HEK293 (cell line): ENCODE data around the gene GLCE.

ENCODE experiments used
- CTCF ChIA-PET: fragments of 350-600 bp; formaldehyde crosslinking; extraction: SDS; loops from one replicate; lab custom pipeline; 2021; ENCODE audit warnings: antibody characterized with exemption; lab: Yijun Ruan, JAX
- POLR2A ChIA-PET: fragments of 300-600 bp; formaldehyde crosslinking; extraction: SDS; loops from one replicate; lab custom pipeline; 2020; ENCODE audit warnings: antibody characterized with exemption, inconsistent platforms; lab: Yijun Ruan, JAX
- H3K27ac ChIP-seq: fragments of 200-500 bp; sonication (Bioruptor generic); 2 replicates; pipeline ENCODE4 v1.5.1; 2014; ENCODE audit warnings: low read depth, low read length, control low read depth, inconsistent platforms; ENCODE audit errors: extremely low read depth
- H3K36me3 ChIP-seq, 2 experiments: fragments of 200-500 bp in 1 of 2; sonication (Bioruptor generic) in 1 of 2; 1 replicate in 1 of 2; 2 replicates in 1 of 2; pipeline ENCODE4 v1.5.1; 2014 to 2017; ENCODE audit warnings: inconsistent platforms in 2 of 2, low read length in 2 of 2; ENCODE audit not compliant: control insufficient read depth in 2 of 2, insufficient read depth in 1 of 2
- H3K4me1 ChIP-seq: fragments of 200-500 bp; sonication (Bioruptor generic); 2 replicates; pipeline ENCODE4 v1.5.1; 2014; ENCODE audit warnings: mild to moderate bottlenecking, low read length, inconsistent platforms; ENCODE audit not compliant: control insufficient read depth, insufficient read depth
- H3K4me3 ChIP-seq: 2 replicates; pipeline ENCODE4 v1.5.1; 2011; ENCODE audit warnings: low read depth, mild to moderate bottlenecking, control low read depth, low read length, moderate library complexity
- H3K9me3 ChIP-seq: fragments of 200-500 bp; sonication (Bioruptor generic); 2 replicates; pipeline ENCODE4 v1.5.1; 2014; ENCODE audit warnings: low read depth, low read length, inconsistent platforms; ENCODE audit not compliant: control insufficient read depth, insufficient read depth
- KLF8 ChIP-seq: fragments of 450-650 bp; formaldehyde crosslinking; IDR thresholded peaks from 2 replicates; pipeline ENCODE4 v1.5.1; 2016; ENCODE audit warnings: missing biosample characterization, missing genetic modification characterization
- SCRT2 ChIP-seq: fragments of 450-650 bp; formaldehyde crosslinking; IDR thresholded peaks from 2 replicates; pipeline ENCODE4 v1.5.1; 2016; ENCODE audit warnings: missing biosample characterization, missing genetic modification characterization
- ZBTB20 ChIP-seq: fragments of 450-650 bp; formaldehyde crosslinking; IDR thresholded peaks from 2 replicates; pipeline ENCODE4 v1.5.1; 2016; ENCODE audit warnings: missing biosample characterization, missing genetic modification characterization
- ZNF112 ChIP-seq: fragments of 450-650 bp; formaldehyde crosslinking; IDR thresholded peaks from 2 replicates; pipeline ENCODE4 v1.5.0; 2017; ENCODE audit warnings: missing biosample characterization, missing genetic modification characterization
- ZNF121 ChIP-seq: fragments of 450-650 bp; formaldehyde crosslinking; IDR thresholded peaks from 2 replicates; pipeline ENCODE4 v1.5.1; 2016; ENCODE audit warnings: missing biosample characterization, missing genetic modification characterization
- ZNF133 ChIP-seq: fragments of 450-650 bp; formaldehyde crosslinking; IDR thresholded peaks from 2 replicates; pipeline ENCODE4 v1.5.1; 2016; ENCODE audit warnings: missing biosample characterization, missing genetic modification characterization
- ZNF157 ChIP-seq: fragments of 450-650 bp; formaldehyde crosslinking; IDR thresholded peaks from 2 replicates; pipeline ENCODE4 v1.5.1; 2016; ENCODE audit warnings: missing biosample characterization, missing genetic modification characterization
- ZNF169 ChIP-seq: fragments of 450-650 bp; formaldehyde crosslinking; IDR thresholded peaks from 2 replicates; pipeline ENCODE4 v1.5.1; 2016; ENCODE audit warnings: missing biosample characterization, missing genetic modification characterization
- ZNF223 ChIP-seq: fragments of 450-650 bp; formaldehyde crosslinking; IDR thresholded peaks from 2 replicates; pipeline ENCODE4 v1.5.1; 2016; ENCODE audit warnings: missing biosample characterization, missing genetic modification characterization
- ZNF24 ChIP-seq: fragments of 450-650 bp; formaldehyde crosslinking; IDR thresholded peaks from 2 replicates; pipeline ENCODE4 v1.5.1; 2016; ENCODE audit warnings: missing biosample characterization, missing genetic modification characterization
- ZNF274 ChIP-seq, 2 experiments: fragments of 200-500 bp in 1 of 2; fragments of 450-650 bp in 1 of 2; sonication (Bioruptor generic) in 1 of 2; formaldehyde crosslinking in 1 of 2; IDR thresholded peaks; 2 replicates each; pipeline versions ENCODE4 v1.5.1 to v1.6.1; 2014 to 2016; ENCODE audit warnings: borderline replicate concordance in 1 of 2, inconsistent platforms in 1 of 2, low read length in 1 of 2, missing biosample characterization in 1 of 2, missing genetic modification characterization in 1 of 2
- ZNF302 ChIP-seq: fragments of 450-650 bp; formaldehyde crosslinking; IDR thresholded peaks from 2 replicates; pipeline ENCODE4 v1.5.1; 2016; ENCODE audit warnings: missing biosample characterization, missing genetic modification characterization, low read depth
- ZNF423 ChIP-seq: fragments of 450-650 bp; formaldehyde crosslinking; IDR thresholded peaks from 2 replicates; pipeline ENCODE4 v1.5.1; 2016; ENCODE audit warnings: missing biosample characterization, missing genetic modification characterization
- ZNF48 ChIP-seq: fragments of 450-650 bp; formaldehyde crosslinking; IDR thresholded peaks from 2 replicates; pipeline ENCODE4 v1.5.1; 2016; ENCODE audit warnings: missing biosample characterization, missing genetic modification characterization
- ZNF560 ChIP-seq: fragments of 450-650 bp; formaldehyde crosslinking; IDR thresholded peaks from 2 replicates; pipeline ENCODE4 v1.5.1; 2017; ENCODE audit warnings: missing biosample characterization, missing genetic modification characterization, borderline replicate concordance
- ZNF571 ChIP-seq: fragments of 450-650 bp; formaldehyde crosslinking; IDR thresholded peaks from 2 replicates; pipeline ENCODE4 v1.5.0; 2017; ENCODE audit warnings: missing biosample characterization, missing genetic modification characterization
- ZNF654 ChIP-seq: fragments of 450-650 bp; formaldehyde crosslinking; IDR thresholded peaks from 2 replicates; pipeline ENCODE4 v1.5.1; 2016; ENCODE audit warnings: low read depth, missing biosample characterization, missing genetic modification characterization
- ZNF664 ChIP-seq: fragments of 450-650 bp; formaldehyde crosslinking; IDR thresholded peaks from 2 replicates; pipeline ENCODE4 v1.5.1; 2016; ENCODE audit warnings: missing biosample characterization, missing genetic modification characterization
- ZNF777 ChIP-seq: fragments of 450-650 bp; formaldehyde crosslinking; IDR thresholded peaks from 2 replicates; pipeline ENCODE4 v1.5.1; 2017; ENCODE audit warnings: missing biosample characterization, missing genetic modification characterization, borderline replicate concordance
- TF ChIP-seq, protein P1 (sequence below): fragments of 450-650 bp; formaldehyde crosslinking; IDR thresholded peaks from 2 replicates; pipeline ENCODE4 v1.5.1; 2016; ENCODE audit warnings: missing biosample characterization, missing genetic modification characterization, borderline replicate concordance
- TF ChIP-seq, protein P2 (sequence below): fragments of 450-650 bp; IDR thresholded peaks from 2 replicates; pipeline ENCODE4 v1.5.1; 2018; ENCODE audit warnings: missing biosample characterization, missing genetic modification characterization
- TF ChIP-seq, protein P3 (sequence below): fragments of 450-650 bp; formaldehyde crosslinking; IDR thresholded peaks from 2 replicates; pipeline ENCODE4 v1.5.1; 2016; ENCODE audit warnings: missing biosample characterization, missing genetic modification characterization
- TF ChIP-seq, protein P4 (sequence below): fragments of 450-650 bp; formaldehyde crosslinking; IDR thresholded peaks from 2 replicates; pipeline ENCODE4 v1.5.1; 2016; ENCODE audit warnings: missing biosample characterization, missing genetic modification characterization, low read depth
- TF ChIP-seq, protein P5 (sequence below): fragments of 450-650 bp; formaldehyde crosslinking; IDR thresholded peaks from 2 replicates; pipeline ENCODE4 v1.5.1; 2017; ENCODE audit warnings: missing biosample characterization, missing genetic modification characterization
- TF ChIP-seq, protein P6 (sequence below): fragments of 450-650 bp; formaldehyde crosslinking; IDR thresholded peaks from 2 replicates; pipeline ENCODE4 v1.5.1; 2016; ENCODE audit warnings: missing biosample characterization, missing genetic modification characterization

Gene GLCE

DNA sequence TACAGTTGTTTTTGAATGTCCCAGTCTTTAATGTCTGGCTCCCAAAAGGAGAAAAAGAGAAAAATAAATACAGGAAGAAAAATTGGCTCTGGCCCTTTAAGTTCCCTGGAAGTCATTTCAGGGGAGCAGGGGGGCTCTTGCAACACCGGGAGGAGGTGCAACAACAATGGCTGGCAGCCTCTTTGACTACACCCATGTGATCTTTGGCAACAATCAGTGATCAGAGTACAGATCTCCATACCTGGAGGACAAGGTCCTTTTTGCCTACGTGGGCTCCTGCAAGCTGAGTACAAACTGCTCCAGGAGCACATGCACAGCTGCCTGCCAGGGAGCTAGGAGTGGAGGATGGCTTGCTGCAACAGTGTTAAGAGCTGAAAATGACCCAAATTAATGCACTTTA lies 63.9 kb downstream of the GLCE start (continued):
- TF ChIP-seq, protein P1, sequence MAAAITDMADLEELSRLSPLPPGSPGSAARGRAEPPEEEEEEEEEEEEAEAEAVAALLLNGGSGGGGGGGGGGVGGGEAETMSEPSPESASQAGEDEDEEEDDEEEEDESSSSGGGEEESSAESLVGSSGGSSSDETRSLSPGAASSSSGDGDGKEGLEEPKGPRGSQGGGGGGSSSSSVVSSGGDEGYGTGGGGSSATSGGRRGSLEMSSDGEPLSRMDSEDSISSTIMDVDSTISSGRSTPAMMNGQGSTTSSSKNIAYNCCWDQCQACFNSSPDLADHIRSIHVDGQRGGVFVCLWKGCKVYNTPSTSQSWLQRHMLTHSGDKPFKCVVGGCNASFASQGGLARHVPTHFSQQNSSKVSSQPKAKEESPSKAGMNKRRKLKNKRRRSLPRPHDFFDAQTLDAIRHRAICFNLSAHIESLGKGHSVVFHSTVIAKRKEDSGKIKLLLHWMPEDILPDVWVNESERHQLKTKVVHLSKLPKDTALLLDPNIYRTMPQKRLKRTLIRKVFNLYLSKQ (tag by site-specific recombination) = no peak
- TF ChIP-seq ZNF169 (tag by site-specific recombination) (no peak), ZNF48 (tag by site-specific recombination) (no peak), ZNF777 (tag by site-specific recombination) (no peak), ZNF24 (tag by site-specific recombination) (no peak), ZNF112 (no peak)

DNA sequence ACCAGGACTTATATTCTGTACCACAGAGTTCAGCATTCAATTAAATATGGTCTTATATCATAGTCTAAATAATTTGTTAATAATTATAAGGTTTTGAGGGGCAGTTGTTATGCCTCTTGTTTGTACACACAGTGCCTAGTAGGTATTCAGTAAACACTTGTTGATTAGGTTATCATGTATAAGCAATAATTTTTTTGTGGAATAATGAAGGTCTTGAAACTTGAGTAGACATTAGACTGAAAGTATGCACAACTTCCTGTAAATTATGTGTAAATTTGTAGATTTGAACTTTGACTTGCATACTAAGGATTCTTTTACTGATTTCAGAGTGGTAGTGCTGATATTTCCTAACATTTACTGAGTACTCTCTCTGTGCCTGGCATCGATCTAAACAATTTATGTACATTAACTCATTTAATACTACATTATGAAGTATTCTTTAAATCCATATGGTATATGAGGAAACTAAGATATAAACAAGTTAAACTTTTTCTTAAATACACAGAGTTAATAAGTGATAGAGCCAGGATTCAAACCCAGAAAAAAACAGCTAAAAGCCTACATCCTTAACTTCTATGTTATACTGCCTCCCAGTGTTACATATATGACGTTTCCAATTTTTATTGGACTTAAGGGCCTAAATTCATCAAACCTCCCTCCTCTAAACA lies 65.1 kb downstream of the GLCE start:
- Histone ChIP-seq H3K4me1 (no peaks in the 10 kb centered on the region), H3K4me3 (no peak overlapping the region), H3K27ac (no peak overlapping the region), H3K9me3 (peaks cover 3% of the 10 kb centered on the region; the same call in 1 of the 2 replicates), H3K36me3 (peaks cover 0 to 4% of the 10 kb centered on the region in 2 experiments; a peak in 1 of 3 replicates)
- POLR2A ChIA-PET = interaction anchor here (1.8 kb wide), 1 partner anchor 65 kb away, joined by 7 read pairs; the partner anchor contains the start of gene GLCE
- CTCF ChIA-PET = interaction anchor here (0.6 to 6.6 kb wide), 10 partner anchors 12 to 300 kb away, joined by 3 to 61 read pairs (median 4); partner anchors contain the start of gene GLCE
- TF ChIP-seq KLF8 (tag by site-specific recombination) (no peak), ZNF169 (tag by site-specific recombination) (no peak), ZNF302 (tag by site-specific recombination) (no peak), ZNF664 (tag by site-specific recombination) (peak; percentile 35; the same call in 1 of the 2 replicates), ZNF157 (tag by site-specific recombination) (peak; percentile 78), ZNF223 (no peak), ZNF133 (no peak), ZNF654 (tag by site-specific recombination) (peak; percentile 36), ZNF274 (IDR thresholded peaks at IDR 0.05; ENCODE audit: low read length) (no peak), ZNF274 (tag by site-specific recombination; IDR thresholded peaks at IDR 0.05; ENCODE audit: borderline replicate concordance) (no peak), ZNF571 (tag by site-specific recombination) (no peak), ZNF560 (tag by site-specific recombination) (no peak), ZBTB20 (tag by site-specific recombination) (no peak), ZNF423 (tag by site-specific recombination) (no peak), SCRT2 (peak; percentile 84), ZNF121 (tag by site-specific recombination) (no peak)
- TF ChIP-seq, protein P2, sequence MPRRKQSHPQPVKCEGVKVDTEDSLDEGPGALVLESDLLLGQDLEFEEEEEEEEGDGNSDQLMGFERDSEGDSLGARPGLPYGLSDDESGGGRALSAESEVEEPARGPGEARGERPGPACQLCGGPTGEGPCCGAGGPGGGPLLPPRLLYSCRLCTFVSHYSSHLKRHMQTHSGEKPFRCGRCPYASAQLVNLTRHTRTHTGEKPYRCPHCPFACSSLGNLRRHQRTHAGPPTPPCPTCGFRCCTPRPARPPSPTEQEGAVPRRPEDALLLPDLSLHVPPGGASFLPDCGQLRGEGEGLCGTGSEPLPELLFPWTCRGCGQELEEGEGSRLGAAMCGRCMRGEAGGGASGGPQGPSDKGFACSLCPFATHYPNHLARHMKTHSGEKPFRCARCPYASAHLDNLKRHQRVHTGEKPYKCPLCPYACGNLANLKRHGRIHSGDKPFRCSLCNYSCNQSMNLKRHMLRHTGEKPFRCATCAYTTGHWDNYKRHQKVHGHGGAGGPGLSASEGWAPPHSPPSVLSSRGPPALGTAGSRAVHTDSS (tag by site-specific recombination) = no peak
- TF ChIP-seq, protein P3, sequence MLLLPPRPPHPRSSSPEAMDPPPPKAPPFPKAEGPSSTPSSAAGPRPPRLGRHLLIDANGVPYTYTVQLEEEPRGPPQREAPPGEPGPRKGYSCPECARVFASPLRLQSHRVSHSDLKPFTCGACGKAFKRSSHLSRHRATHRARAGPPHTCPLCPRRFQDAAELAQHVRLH (tag by site-specific recombination) = no peak
- TF ChIP-seq, protein P4, sequence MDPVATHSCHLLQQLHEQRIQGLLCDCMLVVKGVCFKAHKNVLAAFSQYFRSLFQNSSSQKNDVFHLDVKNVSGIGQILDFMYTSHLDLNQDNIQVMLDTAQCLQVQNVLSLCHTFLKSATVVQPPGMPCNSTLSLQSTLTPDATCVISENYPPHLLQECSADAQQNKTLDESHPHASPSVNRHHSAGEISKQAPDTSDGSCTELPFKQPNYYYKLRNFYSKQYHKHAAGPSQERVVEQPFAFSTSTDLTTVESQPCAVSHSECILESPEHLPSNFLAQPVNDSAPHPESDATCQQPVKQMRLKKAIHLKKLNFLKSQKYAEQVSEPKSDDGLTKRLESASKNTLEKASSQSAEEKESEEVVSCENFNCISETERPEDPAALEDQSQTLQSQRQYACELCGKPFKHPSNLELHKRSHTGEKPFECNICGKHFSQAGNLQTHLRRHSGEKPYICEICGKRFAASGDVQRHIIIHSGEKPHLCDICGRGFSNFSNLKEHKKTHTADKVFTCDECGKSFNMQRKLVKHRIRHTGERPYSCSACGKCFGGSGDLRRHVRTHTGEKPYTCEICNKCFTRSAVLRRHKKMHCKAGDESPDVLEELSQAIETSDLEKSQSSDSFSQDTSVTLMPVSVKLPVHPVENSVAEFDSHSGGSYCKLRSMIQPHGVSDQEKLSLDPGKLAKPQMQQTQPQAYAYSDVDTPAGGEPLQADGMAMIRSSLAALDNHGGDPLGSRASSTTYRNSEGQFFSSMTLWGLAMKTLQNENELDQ (tag by site-specific recombination) = no peak
- TF ChIP-seq, protein P5, sequence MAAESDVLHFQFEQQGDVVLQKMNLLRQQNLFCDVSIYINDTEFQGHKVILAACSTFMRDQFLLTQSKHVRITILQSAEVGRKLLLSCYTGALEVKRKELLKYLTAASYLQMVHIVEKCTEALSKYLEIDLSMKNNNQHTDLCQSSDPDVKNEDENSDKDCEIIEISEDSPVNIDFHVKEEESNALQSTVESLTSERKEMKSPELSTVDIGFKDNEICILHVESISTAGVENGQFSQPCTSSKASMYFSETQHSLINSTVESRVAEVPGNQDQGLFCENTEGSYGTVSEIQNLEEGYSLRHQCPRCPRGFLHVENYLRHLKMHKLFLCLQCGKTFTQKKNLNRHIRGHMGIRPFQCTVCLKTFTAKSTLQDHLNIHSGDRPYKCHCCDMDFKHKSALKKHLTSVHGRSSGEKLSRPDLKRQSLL (tag by site-specific recombination) = 0 out of 2 replicates have a peak, but pooled peaks have one; percentile 21
- TF ChIP-seq, protein P6, sequence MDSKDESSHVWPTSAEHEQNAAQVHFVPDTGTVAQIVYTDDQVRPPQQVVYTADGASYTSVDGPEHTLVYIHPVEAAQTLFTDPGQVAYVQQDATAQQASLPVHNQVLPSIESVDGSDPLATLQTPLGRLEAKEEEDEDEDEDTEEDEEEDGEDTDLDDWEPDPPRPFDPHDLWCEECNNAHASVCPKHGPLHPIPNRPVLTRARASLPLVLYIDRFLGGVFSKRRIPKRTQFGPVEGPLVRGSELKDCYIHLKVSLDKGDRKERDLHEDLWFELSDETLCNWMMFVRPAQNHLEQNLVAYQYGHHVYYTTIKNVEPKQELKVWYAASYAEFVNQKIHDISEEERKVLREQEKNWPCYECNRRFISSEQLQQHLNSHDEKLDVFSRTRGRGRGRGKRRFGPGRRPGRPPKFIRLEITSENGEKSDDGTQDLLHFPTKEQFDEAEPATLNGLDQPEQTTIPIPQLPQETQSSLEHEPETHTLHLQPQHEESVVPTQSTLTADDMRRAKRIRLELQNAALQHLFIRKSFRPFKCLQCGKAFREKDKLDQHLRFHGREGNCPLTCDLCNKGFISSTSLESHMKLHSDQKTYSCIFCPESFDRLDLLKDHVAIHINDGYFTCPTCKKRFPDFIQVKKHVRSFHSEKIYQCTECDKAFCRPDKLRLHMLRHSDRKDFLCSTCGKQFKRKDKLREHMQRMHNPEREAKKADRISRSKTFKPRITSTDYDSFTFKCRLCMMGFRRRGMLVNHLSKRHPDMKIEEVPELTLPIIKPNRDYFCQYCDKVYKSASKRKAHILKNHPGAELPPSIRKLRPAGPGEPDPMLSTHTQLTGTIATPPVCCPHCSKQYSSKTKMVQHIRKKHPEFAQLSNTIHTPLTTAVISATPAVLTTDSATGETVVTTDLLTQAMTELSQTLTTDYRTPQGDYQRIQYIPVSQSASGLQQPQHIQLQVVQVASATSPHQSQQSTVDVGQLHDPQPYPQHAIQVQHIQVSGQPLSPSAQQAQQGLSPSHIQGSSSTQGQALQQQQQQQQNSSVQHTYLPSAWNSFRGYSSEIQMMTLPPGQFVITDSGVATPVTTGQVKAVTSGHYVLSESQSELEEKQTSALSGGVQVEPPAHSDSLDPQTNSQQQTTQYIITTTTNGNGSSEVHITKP (tag by site-specific recombination) = no peak
